Measurements from ENCODE around the gene NUDCD3. TPM values are rescaled to one million over a fixed set of nuclear protein-coding genes. Genes with fewer than 3 reads are reported as not detected.

The NUDCD3 gene
- total and polyA plus RNA-seq, 2 of the 8 experiments (the other 6 are each of a cell fraction or from before 2014, with no cell fraction given), result 35.2 to 93.7 TPM

DNA sequence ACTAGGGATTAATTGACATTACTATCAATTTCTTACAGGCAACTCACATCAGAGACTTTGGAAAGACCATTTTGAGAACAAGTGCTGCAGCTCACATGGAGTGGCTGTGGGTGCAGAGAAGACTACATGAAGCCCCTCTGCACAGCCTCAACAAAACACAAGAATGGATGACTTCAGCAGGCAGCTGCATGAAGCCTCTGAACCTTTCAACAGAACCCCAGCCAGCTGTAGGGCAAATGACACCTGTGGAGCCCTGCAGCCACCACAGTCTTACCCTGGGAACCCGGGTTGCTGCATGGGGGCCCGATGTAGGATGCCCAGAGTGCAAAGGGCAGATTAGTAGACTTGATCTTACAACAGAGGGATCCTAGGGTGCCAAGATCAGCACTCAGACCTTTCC, 103.1 kb downstream of the NUDCD3 start:
- DNase-seq (ENCODE audit: low read depth in 1 of 2, low spot score in 2 of 2) (no peak), FAIRE-seq (no peak)
- H3K23ac ChIP-seq (ENCODE audit: insufficient read length), result no peak overlapping the region
- H3K79me1 ChIP-seq (ENCODE audit: low read depth, low read length), result no peaks in the 10 kb centered on the region; the same call in 1 of the 2 replicates
- H3K4ac ChIP-seq (replicated peaks; ENCODE audit: insufficient read length, low read depth, low read length), result no peak overlapping the region
- H3K56ac ChIP-seq (replicated peaks; ENCODE audit: insufficient read length, low read depth, low read length), result no peak overlapping the region
- H3K4me2 ChIP-seq (ENCODE audit: insufficient read depth in 1 of 2, low read depth in 2 of 2, low read length in 2 of 2), result no peak overlapping the region
- no peak overlapping the region for H3K4me3 ChIP-seq (ENCODE audit: extremely low read depth in 1 of 4, insufficient read depth in 2 of 4, low read depth in 3 of 4, low read length in 4 of 4)
- H3K23me2 ChIP-seq (ENCODE audit: low read depth, low read length), result no peaks in the 10 kb centered on the region
- CTCF ChIA-PET (ENCODE audit: partially characterized antibody), result interaction anchor here (1.0 kb wide), 1 partner anchor 147 kb away, joined by 4 read pairs; no protein-coding TSS in a partner anchor
- peaks cover 2 to 18% (median 4%) of the 10 kb centered on the region in 4 experiments; a peak in 4 of 8 replicates for H3K36me3 ChIP-seq (ENCODE audit: control insufficient read depth in 2 of 4, insufficient read depth in 4 of 4, low read length in 3 of 4)
- WGBS, 2 experiments (ENCODE audit: extremely low coverage in 1 of 2, insufficient coverage in 1 of 2, insufficient read length in 1 of 2, insufficient replicate concordance in 2 of 2, low coverage in 1 of 2, low lambda C conversion rate in 2 of 2, missing lambda C conversion rate in 1 of 2), result 45% methylated on average over 2 of the region's 2 CpGs; no CpG with 5 or more reads in 1 of the 2 experiments
- POLR2A ChIA-PET (ENCODE audit: partially characterized antibody), result no interaction called here
- no peak overlapping the region for H2BK120ac ChIP-seq (replicated peaks; ENCODE audit: low read depth, low read length)
- H3K27ac ChIP-seq (ENCODE audit: low read depth, low read length), result no peak overlapping the region
- no peak overlapping the region for H4K8ac ChIP-seq (ENCODE audit: extremely low read depth, insufficient read depth, low read length)
- H2AFZ ChIP-seq (ENCODE audit: low read length), result no peak overlapping the region
- no peak overlapping the region for H3K18ac ChIP-seq (ENCODE audit: extremely low read depth, low read length)
- no peak overlapping the region for H4K5ac ChIP-seq (ENCODE audit: insufficient read length, low read depth, low read length)
- no peaks in the 10 kb centered on the region for H3K79me2 ChIP-seq (ENCODE audit: control insufficient read depth in 1 of 2, insufficient read depth in 2 of 2, low read length in 2 of 2)
- H3K27me3 ChIP-seq (replicated peaks in 1 of 4; ENCODE audit: control insufficient read depth in 3 of 4, extremely low read depth in 1 of 4, insufficient read depth in 3 of 4, low read length in 3 of 4), result no peaks in the 10 kb centered on the region
- no peak overlapping the region for H2BK15ac ChIP-seq (ENCODE audit: low read length)
- no peak overlapping the region for H4K91ac ChIP-seq (replicated peaks; ENCODE audit: insufficient read length, low read length)
- no peak overlapping the region for H2BK12ac ChIP-seq (ENCODE audit: low read depth, low read length)
- H2BK20ac ChIP-seq (ENCODE audit: low read length), result no peak overlapping the region
- no peak overlapping the region for H2BK5ac ChIP-seq (ENCODE audit: low read depth, low read length)
- H4K20me1 ChIP-seq (replicated peaks in 1 of 2; ENCODE audit: control insufficient read depth in 1 of 2, insufficient read depth in 2 of 2, low read length in 2 of 2), result peaks cover 4 to 8% of the 10 kb centered on the region in 2 experiments
- no peak overlapping the region for H2AK5ac ChIP-seq (ENCODE audit: low read depth, low read length)
- H3K14ac ChIP-seq (ENCODE audit: insufficient read length), result no peak overlapping the region
- no peaks in the 10 kb centered on the region for H3K9me3 ChIP-seq (ENCODE audit: insufficient read depth in 2 of 2, low read depth in 1 of 2, low read length in 1 of 2)
- no peaks in the 10 kb centered on the region for H3K4me1 ChIP-seq (replicated peaks in 1 of 4; ENCODE audit: control insufficient read depth in 3 of 4, insufficient read depth in 4 of 4, low read length in 3 of 4)
- no peak overlapping the region for H3K9ac ChIP-seq (replicated peaks in 1 of 4; ENCODE audit: extremely low read depth in 1 of 4, low read depth in 3 of 4, low read length in 3 of 4)
- TF ChIP-seq CHD1 (IDR thresholded peaks at IDR 0.05; ENCODE audit: low read depth, low read length), result no peak
- TF ChIP-seq ZNF274 (IDR thresholded peaks at IDR 0.05; ENCODE audit: borderline replicate concordance, extremely low read depth, low read length), result no peak
- TF ChIP-seq GTF2F1 (IDR thresholded peaks at IDR 0.05; ENCODE audit: borderline replicate concordance, low read depth, low read length), result no peak
- TF ChIP-seq, protein P1, sequence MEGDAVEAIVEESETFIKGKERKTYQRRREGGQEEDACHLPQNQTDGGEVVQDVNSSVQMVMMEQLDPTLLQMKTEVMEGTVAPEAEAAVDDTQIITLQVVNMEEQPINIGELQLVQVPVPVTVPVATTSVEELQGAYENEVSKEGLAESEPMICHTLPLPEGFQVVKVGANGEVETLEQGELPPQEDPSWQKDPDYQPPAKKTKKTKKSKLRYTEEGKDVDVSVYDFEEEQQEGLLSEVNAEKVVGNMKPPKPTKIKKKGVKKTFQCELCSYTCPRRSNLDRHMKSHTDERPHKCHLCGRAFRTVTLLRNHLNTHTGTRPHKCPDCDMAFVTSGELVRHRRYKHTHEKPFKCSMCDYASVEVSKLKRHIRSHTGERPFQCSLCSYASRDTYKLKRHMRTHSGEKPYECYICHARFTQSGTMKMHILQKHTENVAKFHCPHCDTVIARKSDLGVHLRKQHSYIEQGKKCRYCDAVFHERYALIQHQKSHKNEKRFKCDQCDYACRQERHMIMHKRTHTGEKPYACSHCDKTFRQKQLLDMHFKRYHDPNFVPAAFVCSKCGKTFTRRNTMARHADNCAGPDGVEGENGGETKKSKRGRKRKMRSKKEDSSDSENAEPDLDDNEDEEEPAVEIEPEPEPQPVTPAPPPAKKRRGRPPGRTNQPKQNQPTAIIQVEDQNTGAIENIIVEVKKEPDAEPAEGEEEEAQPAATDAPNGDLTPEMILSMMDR (IDR thresholded peaks at IDR 0.05; ENCODE audit: control extremely low read depth in 1 of 3, insufficient read depth in 1 of 3, low read depth in 1 of 3, low read length in 3 of 3), result no peak
- no peak for TF ChIP-seq HDAC6 (IDR thresholded peaks at IDR 0.05; ENCODE audit: low read depth, low read length)
- TF ChIP-seq NRF1 (IDR thresholded peaks at IDR 0.05; ENCODE audit: low read depth, low read length), result no peak
- no peak for TF ChIP-seq POLR2A (IDR thresholded peaks at IDR 0.05; ENCODE audit: control extremely low read depth in 1 of 2, low read depth in 2 of 2, low read length in 2 of 2)
- TF ChIP-seq CREB1 (IDR thresholded peaks at IDR 0.05), result no peak
- no peak for TF ChIP-seq RXRA (IDR thresholded peaks at IDR 0.05; ENCODE audit: insufficient read depth, low read depth, low read length)
- no peak for TF ChIP-seq CEBPB (IDR thresholded peaks at IDR 0.05; ENCODE audit: low read depth, low read length)
- TF ChIP-seq BCL11A (IDR thresholded peaks at IDR 0.05; ENCODE audit: low read depth in 2 of 2, low read length in 2 of 2), result no peak
- no peak for TF ChIP-seq SIRT6 (IDR thresholded peaks at IDR 0.05; ENCODE audit: low read length)
- TF ChIP-seq SP4 (IDR thresholded peaks at IDR 0.05; ENCODE audit: low read length), result no peak

Measured in H1 (cell line).